Measurements from ENCODE around the gene GSTM2.
"Not testable (repeated sequence)": the region's sequence is repeated elsewhere in the genome, so short reads cannot be mapped to it uniquely, and the experiment has no call there.

GSTM2 gene

DNA sequence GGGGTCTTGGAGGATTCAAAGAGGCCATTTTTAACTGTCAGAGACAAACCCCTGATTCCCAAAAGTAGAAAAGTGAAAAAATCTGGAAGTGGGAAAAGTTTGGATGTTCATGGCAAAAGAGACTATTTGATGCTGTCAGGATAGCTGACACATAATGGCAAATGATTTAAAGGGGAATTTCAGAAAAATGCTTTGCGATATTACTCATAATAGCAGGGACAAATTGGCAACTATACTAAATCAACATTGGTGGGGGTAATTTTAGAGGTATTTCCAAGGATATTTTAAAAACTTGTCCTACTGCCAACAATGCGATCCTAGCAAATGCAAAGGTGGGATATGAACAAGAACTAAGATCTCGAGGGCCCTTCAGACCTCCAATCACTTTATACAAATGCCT, 17.2 kb upstream of the GSTM2 start:
- no peak for DNase-seq

DNA sequence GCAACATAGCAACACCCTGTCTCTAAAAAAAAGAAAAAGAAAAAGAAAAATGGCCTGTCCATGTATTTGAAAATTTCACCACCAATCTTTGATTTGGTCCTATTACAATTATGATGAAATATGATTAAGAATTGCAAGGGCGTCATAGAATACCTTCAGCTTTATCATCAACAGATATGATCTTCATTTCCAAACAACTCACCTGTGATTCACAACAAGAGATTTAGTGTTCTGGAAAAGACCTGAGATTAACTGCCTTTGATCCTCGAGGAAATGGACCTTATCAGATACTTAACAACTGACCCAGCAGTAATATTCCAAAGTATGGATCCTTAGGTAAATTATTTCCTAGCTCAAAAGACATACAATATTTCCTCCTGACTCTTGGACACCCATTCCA, 15.5 kb upstream of the GSTM2 start:
- no peak for DNase-seq

DNA sequence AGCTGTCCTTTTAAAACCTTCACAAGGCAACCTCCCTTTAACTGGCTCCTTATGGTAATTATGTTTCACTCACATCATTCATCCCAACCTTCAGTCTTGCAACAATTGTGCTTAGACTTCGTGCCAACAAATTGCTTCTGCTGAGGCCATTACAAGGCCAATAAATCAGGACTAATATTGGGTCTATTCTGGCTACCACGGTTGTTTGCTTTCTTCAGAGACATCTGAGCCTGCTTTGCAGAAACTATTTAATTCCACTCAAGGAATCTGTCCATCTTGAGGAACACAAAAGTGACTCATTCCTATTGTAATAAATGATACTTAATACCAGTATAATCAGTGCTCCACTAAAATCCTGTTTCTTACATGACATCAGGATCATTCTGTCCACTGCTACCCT, 14.6 kb upstream of the GSTM2 start:
- DNase-seq = no peak

DNA sequence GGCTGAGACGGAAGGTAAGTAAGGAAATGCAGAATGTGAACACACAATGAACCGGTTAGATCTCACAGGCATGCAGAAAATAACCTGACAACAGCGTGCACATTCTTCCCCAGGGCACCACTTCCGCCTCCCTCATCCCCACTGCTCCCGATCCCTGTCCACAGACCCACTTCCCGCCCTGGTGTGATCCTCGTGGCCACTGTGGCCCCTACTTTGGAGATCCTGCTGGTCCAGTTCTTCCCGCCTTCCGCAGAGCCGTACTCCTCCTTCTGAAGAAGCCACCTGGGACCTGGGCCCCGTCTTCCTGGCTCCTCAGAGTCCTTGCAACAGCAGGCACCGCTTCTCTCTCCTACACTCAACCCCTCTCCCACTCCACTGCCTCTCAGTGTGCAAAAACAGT, 13.3 kb upstream of the GSTM2 start:
- DNase-seq = no peak

DNA sequence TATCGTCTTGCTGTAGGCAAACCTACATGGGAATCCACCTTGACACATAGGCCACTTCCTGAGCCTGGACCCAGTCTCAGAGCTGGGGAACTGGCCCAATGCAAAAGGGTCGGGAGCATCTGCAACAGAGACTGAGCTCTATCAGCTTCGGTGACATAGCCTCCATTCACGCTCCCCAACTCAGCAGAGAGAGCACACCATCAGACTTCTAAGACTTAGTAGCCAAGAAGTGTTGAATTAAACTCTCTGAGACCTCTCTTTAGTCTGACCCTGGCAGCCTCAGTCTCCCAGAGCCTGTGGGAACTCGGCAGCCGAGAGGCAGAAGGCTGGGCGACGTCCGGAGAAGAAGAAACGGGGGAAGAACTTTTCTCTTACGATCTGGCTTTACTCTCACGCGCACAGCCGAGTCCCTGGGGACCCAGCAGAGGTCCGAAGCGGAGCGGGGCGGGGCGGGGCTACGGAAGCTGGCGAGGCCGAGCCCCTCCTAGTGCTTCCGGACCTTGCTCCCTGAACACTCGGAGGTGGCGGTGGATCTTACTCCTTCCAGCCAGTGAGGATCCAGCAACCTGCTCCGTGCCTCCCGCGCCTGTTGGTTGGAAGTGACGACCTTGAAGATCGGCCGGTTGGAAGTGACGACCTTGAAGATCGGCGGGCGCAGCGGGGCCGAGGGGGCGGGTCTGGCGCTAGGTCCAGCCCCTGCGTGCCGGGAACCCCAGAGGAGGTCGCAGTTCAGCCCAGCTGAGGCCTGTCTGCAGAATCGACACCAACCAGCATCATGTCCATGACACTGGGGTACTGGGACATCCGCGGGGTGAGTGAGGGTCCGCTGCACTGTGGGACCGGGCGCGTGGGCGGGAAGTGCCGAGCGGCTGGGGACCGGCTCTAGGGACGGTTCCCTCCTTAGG, 12.0 kb upstream of the GSTM2 start, which contains the start of gene GSTM4:
TSS of gene GSTM4 (plus strand) at position 485 of the 905 bp plus-strand sequence. CDS start at position 776, 291 bp downstream.
- no peak for DNase-seq

DNA sequence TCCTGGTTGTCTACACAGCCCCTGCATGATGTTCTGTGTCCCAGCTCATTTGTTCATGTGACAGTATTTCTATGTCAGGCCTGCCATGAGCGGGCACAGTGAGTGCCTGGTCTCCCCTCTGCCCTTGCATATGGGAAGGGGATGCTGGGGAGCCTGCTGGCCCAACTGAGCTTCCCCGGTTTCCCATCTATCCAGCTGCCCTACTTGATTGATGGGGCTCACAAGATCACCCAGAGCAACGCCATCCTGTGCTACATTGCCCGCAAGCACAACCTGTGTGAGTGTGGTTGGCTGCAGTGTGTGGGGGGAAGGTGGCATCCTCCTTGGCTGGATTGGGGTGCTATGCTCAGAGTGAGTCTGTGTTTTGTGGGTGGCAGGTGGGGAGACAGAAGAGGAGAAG, 10.5 kb upstream of the GSTM2 start:
- DNase-seq = no peak

DNA sequence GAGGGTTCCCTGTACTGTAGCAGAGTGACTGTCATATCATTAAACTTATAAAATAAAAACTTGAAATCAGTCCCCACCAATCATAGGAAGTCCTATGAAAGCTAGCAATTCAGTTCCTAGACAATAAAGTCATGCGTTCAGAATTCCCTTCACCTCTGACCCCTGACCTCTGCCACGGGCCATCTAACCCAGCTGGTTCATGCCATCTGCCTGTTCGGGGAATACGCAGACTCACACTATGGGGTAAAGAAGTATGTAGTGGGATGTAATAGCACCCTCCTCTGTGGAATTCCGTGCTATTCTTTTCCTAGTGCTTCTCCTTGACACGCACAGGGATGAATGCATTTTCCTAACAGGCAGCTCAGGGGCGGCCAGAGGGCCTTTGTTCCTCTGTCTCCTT, 9.9 kb upstream of the GSTM2 start:
- DNase-seq = no peak

DNA sequence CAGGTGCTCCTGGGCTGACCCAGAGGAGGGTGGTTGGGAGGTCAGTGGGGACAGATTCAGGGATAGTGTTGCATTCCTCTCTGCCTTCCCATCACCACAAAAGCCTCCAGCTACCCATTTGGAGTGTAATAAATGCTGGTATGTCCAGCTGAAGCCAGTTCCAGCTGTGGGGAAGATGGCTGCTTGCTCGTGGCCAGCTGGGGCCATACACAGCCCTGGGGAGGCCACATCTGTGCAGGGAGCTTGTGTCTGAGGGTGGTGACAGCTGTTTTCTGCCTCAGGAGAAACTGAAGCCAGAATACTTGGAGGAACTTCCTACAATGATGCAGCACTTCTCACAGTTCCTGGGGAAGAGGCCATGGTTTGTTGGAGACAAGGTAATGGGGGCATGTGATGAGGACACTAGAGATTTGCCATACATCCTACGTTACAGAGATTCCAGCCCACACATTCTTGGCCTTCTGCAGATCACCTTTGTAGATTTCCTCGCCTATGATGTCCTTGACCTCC, 9.3 kb upstream of the GSTM2 start:
- no peak for DNase-seq

DNA sequence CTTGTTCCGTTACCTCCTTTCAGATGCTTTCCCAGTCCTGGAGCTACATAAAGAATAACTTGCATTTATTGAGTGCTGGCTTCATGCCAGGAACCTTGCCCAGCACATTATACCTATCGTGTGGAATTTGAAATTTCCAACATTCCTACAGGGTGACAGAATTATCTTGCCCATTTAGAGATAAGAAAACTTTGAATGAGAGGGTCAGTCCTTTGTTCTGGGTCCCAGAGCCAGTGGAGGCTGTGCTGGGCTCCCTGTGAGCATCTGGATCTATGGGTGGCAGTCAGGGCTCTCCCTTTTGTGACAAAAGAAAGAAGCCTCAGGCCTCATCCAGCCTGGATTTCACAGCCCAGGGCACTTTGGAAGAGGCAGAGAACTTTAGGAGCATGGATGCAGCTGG, 8.7 kb upstream of the GSTM2 start:
- no peak for DNase-seq

DNA sequence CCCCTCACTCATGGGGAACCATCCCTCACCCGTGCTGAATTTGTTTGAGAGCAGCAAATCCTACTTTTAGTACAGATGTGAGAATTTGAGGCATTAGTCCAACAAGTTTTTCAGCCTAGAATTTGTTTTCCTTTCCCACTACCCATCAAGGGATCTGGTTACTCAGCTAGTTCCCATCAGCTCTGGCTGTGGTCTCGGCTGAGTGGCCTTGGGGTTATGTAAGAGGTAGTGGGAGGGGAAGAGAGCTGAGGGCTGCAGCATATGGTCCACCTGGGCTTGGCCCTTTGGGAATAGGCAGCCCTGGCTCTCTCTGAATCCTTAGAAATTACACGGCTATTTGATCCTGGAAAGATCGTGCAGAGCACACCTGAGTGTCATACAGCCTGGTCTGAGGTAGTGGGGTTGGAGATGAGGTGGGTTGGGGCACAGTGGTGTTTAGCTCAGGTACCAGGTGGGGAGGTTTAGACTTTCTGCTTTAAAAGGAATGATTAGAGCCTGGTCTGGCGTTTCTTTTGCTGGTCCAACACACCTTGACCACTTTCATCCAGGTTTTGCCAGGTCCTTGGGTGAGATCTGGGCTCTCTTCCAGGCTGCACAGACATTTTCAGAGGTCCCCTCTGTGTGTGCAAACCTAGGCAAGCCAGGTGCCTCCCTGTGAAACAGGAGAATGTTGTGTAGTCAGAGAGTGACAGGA, 7.7 kb upstream of the GSTM2 start:
- DNase-seq = no peak

DNA sequence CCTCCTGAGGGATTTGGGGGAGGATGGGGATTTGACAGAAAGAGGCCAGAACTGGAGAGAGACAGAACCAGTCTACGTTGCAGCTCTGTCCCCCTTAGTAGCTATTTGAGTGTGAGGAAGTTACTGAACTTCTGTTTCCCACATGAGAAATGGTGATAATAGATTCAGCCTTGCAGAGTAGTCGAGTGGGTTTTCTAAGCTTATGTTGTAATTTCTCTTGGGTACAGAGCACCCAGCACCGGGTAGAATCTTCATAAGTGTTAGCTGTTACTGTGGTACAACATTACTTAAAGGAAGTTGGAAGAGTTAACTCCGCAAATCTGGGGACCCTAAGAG, 7.2 kb upstream of the GSTM2 start:
- not testable (repeated sequence) for DNase-seq

DNA sequence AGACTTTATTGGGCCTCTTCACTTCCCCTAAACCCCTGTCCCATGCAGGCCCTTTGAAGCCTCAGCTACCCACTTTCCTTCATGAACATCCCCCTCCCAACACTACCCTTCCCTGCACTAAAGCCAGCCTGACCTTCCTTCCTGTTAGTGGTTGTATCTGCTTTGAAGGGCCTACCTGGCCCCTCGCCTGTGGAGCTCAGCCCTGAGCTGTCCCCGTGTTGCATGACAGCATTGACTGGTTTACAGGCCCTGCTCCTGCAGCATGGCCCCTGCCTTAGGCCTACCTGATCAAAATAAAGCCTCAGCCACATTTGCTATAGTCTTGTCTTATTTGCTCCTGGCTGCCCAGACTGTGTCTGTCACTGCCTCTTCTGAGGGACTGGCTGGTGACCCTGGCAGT, 6.5 kb upstream of the GSTM2 start:
- no peak for DNase-seq

DNA sequence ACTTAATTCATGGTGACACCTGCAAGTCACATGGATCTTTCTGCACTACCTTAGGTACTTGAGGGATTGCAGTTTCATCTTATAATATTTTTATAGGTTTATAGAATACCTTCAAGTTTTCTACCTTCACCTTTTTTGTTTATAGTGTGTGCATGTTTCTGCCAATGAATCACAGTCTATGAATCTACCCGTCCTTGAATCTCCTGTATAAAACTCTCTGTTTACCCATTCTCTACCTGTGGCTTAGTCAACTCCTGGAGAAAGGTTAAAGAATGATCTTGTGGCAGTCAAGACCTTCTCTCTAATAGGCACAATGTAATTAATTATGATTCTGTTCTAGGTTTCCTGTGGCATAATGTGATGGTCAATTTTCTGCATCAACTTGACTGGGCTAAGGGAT, 3.2 kb upstream of the GSTM2 start:
- DNase-seq = no peak

DNA sequence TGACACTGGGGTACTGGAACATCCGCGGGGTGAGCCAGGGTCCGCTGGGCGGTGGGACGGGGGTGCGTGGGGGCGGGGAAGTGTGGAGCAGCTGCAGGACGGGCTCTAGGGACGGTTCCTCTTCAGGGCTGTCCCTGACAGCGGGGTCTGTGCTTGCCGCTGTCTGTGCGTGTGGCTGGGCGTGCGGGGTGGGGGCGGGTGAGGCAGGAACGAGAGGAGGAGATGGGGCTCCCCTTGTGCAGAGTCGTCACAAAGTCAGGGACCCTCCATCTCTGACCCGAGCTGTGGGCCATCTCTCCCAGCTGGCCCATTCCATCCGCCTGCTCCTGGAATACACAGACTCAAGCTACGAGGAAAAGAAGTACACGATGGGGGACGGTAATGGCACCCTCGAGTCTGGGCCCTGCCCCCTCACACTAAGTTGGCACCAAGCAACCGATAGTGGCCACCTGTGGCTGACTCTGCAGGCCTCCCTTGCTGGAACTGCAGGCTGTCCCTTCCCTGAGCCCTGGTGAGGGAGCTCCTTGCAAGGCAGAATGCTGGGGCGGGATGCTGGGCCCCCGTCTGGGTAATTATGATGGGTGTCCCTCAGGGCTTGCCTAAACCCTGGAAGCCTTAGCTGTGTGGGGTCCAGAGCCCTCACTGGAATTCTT, 392 bp downstream of the GSTM2 start:
- DNase-seq = no peak

DNA sequence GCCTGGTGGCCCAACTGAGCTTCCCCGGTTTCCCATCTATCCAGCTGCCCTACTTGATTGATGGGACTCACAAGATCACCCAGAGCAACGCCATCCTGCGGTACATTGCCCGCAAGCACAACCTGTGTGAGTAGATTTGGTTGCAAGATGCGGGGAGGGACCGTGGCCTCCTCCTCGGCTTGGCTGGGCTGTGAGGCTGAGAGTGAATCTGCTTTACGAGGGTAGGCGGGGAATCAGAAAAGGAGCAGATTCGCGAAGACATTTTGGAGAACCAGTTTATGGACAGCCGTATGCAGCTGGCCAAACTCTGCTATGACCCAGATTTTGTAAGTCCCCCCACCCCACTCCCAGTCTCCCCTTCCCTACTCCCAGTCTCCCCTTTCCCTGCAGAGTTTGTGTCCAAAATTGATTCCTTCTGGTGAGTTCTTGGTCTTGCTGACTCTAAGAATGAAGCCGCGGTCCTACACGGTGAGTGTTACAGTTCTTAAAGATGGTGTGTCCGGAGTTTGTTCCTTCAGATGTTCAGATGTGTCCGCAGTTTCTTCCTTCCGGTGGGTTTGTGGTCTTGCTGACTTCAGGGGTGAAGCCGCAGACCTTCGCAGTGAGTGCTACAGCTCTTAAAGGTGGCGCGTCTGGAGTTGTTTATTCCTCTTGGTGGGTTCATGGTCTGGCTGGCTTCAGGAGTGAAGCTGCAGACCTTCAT, 1.5 kb downstream of the GSTM2 start:
- no peak for DNase-seq

DNA sequence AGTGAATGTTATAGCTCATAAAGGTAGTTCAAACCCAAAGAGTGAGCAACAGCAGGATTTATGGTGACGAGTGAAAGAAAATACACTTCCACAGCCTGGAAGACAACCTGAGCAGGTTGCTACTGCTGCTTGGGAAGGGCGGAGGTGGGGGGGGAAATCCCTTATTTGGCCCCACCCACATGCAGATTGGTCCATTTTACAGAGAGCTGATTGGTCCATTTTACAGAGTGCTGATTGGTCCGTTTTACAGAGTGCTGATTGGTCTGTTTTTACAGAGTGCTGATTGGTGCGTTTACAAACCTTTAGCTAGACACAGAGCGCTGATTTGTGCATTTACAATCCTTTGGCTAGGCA, 2.1 kb downstream of the GSTM2 start:
- not testable (repeated sequence) for DNase-seq

DNA sequence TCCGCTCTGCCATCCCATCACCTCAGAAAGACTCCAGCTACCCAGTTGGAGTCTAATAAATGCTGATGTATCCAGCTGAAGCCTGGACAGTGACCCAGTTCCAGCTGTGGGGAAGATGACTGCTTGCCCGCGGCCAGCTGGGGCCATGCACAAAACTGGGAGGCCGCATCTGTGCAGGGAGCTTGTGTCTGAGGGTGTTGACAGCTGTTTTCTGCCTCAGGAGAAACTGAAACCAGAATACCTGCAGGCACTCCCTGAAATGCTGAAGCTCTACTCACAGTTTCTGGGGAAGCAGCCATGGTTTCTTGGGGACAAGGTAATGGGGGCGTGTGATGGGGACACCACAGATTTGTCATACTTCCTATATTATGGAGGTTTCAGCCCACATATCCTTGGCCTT, 3.2 kb downstream of the GSTM2 start:
- DNase-seq = no peak

DNA sequence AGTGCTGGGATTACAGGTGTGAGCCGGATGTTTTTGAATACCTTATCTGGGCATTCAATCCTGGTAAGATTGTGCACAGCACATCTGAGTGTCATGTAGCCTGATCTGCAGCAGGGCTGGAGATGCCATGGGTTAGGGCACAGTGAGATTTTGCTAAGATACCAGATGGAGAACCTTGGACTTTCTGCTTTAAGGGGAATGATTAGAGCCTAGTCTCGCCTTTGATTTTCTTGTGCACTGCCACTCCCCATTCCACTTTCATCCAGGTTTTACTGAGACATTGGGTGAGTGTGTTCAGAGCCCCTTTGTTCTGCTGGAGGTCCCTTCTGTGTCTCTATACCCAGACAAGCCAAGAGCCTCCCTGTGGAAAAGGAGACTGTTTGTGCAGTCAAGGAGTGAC, 6.0 kb downstream of the GSTM2 start:
- not testable (repeated sequence) for DNase-seq

DNA sequence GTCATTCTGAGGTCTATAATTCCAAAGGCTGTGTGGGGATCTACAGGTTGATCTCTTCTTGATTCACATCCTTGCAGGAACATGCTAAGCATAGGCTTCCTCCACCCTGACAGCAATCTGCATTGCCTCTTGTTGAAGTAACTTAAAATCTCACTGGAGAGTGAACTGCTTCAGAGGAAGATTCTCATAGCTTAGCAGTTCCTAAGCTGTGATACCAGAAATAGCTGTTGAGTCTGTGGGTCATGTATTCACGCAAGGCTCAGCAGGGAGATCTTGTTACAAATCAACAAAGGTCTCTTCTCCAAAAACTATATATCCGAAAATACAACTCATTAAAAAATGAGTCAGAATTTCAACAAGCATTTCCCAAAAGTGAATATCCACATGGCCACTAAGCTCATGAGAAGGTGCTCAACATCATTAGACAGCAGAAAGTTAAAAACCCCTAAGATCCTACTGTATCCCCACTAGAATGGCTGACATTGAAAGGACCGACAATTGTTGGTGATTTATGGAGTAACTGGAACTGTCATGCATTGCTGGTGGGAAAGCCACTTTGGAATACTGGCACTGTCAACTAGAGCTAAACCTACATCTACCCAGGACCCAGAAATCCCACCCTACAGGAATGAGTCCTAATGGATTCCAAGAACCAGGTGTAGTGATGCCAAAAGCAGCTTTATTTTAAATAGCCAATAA, 9.0 kb downstream of the GSTM2 start:
- DNase-seq = not testable (repeated sequence)

DNA sequence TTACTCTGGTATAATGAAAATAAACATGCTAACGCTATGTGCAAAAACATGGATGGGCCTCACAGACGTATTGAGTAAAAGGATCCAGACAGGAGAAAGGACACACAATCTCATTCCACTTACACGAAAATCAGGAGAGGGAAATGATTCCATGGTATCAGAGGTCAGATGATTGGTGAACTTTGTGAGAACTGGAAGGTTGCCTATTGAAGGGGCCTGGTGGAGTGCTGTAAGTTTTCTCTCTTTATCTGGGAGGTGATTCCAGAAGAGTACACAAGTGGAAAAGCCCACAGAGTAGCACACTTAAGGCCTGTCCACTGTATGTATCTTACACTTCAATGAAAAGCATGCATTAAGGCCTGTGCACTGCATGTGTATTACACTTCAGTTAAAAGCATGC, 9.6 kb downstream of the GSTM2 start:
- no peak for DNase-seq

DNA sequence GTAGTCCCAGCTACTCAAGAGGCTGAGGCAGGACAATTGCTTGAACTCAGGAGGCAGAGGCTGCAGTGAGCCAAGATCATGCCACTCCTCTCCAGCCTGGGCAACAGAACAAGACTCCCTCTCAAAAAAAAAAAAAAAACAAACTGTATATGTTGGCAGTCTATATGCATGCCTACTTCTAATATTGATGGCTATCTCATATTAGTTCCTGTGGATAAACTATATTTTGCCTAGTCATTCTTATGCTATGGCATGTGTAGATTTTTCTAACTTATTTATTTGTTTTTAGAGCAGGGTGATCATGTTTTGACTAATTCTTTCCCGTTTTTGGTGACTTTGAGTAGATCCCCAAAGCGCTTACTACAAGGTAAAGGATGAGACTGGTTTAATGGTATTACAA, 10.8 kb downstream of the GSTM2 start:
- not testable (repeated sequence) for DNase-seq

DNA sequence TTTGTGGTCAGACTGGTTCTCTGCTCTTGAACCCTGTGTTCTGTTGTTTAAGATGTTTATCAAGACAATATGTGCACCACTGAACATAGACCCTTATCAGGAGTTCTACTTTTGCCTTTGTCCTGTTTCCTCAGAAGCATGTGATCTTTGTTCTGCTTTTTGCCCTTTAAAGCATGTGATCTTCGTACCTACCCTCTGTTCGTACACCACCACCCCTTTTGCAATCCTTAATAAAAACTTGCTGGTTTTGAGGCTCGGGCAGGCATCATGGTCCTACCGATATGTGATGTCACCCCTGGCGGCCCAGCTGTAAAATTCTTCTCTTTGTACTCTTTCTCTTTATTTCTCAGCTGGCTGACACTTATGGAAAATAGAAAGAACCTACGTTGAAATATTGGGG, 16.9 kb downstream of the GSTM2 start:
- not testable (repeated sequence) for DNase-seq

DNA sequence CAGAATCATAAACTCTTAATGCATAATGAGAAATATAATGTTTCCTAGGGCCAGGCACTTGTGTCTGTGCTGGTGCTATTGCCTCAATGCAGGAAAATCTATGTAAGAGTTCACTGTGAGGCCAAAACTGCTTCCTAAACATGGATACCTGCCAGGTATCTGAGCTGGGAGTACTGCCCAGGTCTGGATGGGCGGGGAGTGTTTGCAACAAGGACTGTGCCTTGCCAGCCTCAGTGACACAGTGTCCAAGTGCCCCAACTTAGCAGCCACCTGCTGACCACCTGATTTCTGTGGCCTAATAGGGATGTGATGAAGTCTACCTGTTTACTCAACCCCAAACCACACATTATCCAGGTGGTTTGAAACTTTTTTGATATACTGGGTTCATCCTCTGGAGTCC, 17.5 kb downstream of the GSTM2 start:
- not testable (repeated sequence) for DNase-seq
